Measurements from ENCODE around the gene CNTNAP2.

DNA sequence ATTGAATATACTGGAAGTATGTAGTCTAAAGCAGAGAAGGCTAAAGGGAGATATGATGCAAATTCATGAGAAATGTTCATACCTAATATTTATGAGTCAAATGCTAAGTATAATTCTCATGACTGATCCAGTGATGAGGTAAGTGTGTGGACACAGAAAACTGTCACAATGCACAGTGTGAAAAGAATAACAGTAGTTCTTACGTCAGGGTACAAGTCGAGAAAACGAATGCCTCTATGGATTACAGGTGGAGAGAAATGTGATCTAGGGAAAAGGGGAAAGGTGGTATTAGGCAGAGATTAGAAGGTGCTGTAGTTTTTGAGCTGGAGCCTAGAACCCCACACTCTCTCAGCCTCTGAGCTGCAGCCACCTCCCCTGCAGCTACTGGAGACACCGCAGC is 542.0 kb downstream of the CNTNAP2 start:
- TF ChIP-seq, protein P1, sequence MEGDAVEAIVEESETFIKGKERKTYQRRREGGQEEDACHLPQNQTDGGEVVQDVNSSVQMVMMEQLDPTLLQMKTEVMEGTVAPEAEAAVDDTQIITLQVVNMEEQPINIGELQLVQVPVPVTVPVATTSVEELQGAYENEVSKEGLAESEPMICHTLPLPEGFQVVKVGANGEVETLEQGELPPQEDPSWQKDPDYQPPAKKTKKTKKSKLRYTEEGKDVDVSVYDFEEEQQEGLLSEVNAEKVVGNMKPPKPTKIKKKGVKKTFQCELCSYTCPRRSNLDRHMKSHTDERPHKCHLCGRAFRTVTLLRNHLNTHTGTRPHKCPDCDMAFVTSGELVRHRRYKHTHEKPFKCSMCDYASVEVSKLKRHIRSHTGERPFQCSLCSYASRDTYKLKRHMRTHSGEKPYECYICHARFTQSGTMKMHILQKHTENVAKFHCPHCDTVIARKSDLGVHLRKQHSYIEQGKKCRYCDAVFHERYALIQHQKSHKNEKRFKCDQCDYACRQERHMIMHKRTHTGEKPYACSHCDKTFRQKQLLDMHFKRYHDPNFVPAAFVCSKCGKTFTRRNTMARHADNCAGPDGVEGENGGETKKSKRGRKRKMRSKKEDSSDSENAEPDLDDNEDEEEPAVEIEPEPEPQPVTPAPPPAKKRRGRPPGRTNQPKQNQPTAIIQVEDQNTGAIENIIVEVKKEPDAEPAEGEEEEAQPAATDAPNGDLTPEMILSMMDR (IDR thresholded peaks at IDR 0.05), result no peak
- no peak for TF ChIP-seq POLR2A (IDR thresholded peaks at IDR 0.05)

All from heart left ventricle (tissue), 13 donors.